NCI-H510A treated with DMSO at 0.1 percent for 48 hours (cell line): ENCODE data around the gene ENPP7.

Experiments
- DNase-seq: peaks from one replicate; lab custom pipeline; 2025; lab: John Stamatoyannopoulos, UW

ENPP7 gene

GRCh38 chr17:79777894-79778503 is 47.3 kb downstream of the ENPP7 start, which contains the start of gene CBX2:
CBX2 (plus strand) TSS chr17:79778148; CDS start chr17:79778236, 88 bp downstream.
- peak; percentile 55 for DNase-seq

GRCh38 chr17:79778504-79779083 is 47.9 kb downstream of the ENPP7 start:
- peak; percentile 45 for DNase-seq

GRCh38 chr17:79779084-79779529 is 48.4 kb downstream of the ENPP7 start:
- DNase-seq: no peak

GRCh38 chr17:79779661-79780365 is 49.1 kb downstream of the ENPP7 start:
- DNase-seq: no peak

- DNase-seq: no peak
These were observed 50.4 kb downstream of the ENPP7 start for GRCh38 chr17:79781012-79781650.

- DNase-seq: no peak
These were observed 51.2 kb downstream of the ENPP7 start for GRCh38 chr17:79781736-79782575.

GRCh38 chr17:79783891-79784290 is 53.1 kb downstream of the ENPP7 start:
- DNase-seq: no peak

- DNase-seq: no peak
These were observed 53.7 kb downstream of the ENPP7 start for GRCh38 chr17:79784353-79785016.

- DNase-seq: no peak
These were observed 54.5 kb downstream of the ENPP7 start for GRCh38 chr17:79785017-79785899.

- DNase-seq: no peak
These were observed 55.4 kb downstream of the ENPP7 start for GRCh38 chr17:79785900-79786810.

GRCh38 chr17:79786930-79787643 is 56.3 kb downstream of the ENPP7 start:
- DNase-seq: no peak

GRCh38 chr17:79788455-79788854 is 57.7 kb downstream of the ENPP7 start:
- DNase-seq: no peak

- DNase-seq: no peak
These were observed 58.5 kb downstream of the ENPP7 start for GRCh38 chr17:79788989-79789942.

- DNase-seq: no peak
These were observed 59.4 kb downstream of the ENPP7 start for GRCh38 chr17:79789943-79790804.

- DNase-seq: no peak
These were observed 60.3 kb downstream of the ENPP7 start for GRCh38 chr17:79790805-79791734.
